ENCODE measurements around the gene ZNF615.
A peak's percentile ranks its signal among the peaks of the same experiment; 100 is the strongest.

Gene ZNF615

DNA sequence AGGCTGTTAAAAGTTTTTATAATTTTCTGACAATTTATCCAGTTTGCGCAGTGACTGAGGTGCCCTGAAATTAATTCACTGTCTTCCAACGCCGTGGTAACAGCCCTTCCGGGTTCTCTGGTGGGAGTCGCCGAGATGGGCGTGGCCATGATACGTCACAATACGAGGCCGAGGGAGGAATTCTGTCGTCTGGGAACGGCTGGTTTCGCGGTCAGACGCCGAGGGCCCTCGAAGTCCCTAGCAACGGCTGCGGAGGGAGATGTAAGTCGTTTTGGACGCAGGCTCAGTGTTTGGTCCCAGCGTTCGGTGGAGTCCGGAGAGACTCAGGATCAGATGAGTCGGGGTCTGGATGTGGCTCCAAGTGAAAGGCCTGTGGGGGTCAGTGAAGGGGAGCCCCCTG is 59.0 kb downstream of the ZNF615 start:
- Histone ChIP-seq H3K9ac (ENCODE audit: low read length) (no peak overlapping the region), H3K9me3 (ENCODE audit: control insufficient read depth, insufficient read depth, low read depth, low read length) (peaks cover 81% of the 10 kb centered on the region), H3K27ac (ENCODE audit: low read depth, low read length) (no peak overlapping the region), H3K36me3 (ENCODE audit: control insufficient read depth, insufficient read depth, low read length) (peaks cover 25% of the 10 kb centered on the region), H3K4me3 (ENCODE audit: low read depth, low read length) (no peak overlapping the region), H3K27me3 (ENCODE audit: control insufficient read depth, insufficient read depth, low read length) (no peaks in the 10 kb centered on the region), H3K4me1 (ENCODE audit: control insufficient read depth, insufficient read depth, low read length) (no peaks in the 10 kb centered on the region)

DNA sequence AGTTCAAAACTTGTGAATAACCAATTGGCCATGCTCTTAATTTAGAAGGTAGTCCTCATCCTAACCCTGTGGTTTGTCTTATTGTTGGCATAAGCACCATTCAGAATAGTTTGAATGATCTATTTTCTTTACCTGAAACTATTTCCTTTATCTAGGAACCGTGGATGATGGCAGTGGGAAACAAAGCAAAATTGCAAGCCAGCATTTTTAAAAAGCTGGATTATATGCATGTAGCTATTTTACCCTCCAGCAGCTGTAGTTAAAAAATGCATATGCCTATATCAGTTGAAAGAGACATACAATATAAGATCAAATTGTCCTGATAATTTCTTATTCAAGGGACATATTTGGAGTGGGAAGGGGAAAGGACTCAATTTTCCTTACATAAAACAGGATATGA is 61.4 kb downstream of the ZNF615 start:
- no peaks in the 10 kb centered on the region for H3K27me3 ChIP-seq (ENCODE audit: control insufficient read depth, insufficient read depth, low read length)
- H3K9ac ChIP-seq (ENCODE audit: low read length): no peak overlapping the region
- H3K9me3 ChIP-seq (ENCODE audit: control insufficient read depth, insufficient read depth, low read depth, low read length): peaks cover 93% of the 10 kb centered on the region
- no peak overlapping the region for H3K27ac ChIP-seq (ENCODE audit: low read depth, low read length)
- no peaks in the 10 kb centered on the region for H3K4me1 ChIP-seq (ENCODE audit: control insufficient read depth, insufficient read depth, low read length)
- peaks cover 48% of the 10 kb centered on the region for H3K36me3 ChIP-seq (ENCODE audit: control insufficient read depth, insufficient read depth, low read length)
- no peak overlapping the region for H3K4me3 ChIP-seq (ENCODE audit: low read depth, low read length)

DNA sequence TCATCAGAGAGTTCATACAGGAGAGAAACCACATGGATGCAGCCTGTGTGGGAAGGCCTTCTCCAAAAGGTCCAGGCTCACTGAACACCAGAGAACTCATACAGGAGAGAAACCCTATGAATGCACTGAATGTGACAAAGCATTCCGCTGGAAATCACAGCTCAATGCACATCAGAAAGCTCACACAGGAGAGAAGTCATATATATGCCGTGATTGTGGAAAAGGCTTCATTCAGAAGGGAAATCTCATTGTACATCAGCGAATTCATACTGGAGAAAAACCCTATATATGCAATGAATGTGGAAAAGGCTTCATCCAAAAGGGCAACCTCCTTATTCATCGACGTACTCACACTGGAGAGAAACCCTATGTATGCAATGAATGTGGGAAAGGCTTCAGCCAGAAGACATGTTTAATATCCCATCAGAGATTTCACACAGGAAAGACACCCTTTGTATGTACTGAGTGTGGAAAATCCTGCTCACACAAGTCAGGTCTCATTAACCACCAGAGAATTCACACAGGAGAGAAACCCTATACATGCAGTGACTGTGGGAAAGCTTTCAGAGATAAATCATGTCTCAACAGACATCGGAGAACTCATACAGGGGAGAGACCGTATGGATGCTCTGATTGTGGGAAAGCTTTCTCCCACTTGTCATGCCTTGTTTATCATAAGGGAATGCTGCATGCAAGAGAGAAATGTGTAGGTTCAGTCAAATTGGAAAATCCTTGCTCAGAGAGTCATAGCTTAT is 63.0 kb downstream of the ZNF615 start:
- no peak overlapping the region for H3K27ac ChIP-seq (ENCODE audit: low read depth, low read length)
- H3K9me3 ChIP-seq (ENCODE audit: control insufficient read depth, insufficient read depth, low read depth, low read length): peaks cover 95% of the 10 kb centered on the region
- no peaks in the 10 kb centered on the region for H3K27me3 ChIP-seq (ENCODE audit: control insufficient read depth, insufficient read depth, low read length)
- peaks cover 65% of the 10 kb centered on the region for H3K36me3 ChIP-seq (ENCODE audit: control insufficient read depth, insufficient read depth, low read length)
- H3K4me3 ChIP-seq (ENCODE audit: low read depth, low read length): peak overlapping the region; percentile 14; the same call in 1 of the 2 replicates
- no peak overlapping the region for H3K9ac ChIP-seq (ENCODE audit: low read length)
- no peaks in the 10 kb centered on the region for H3K4me1 ChIP-seq (ENCODE audit: control insufficient read depth, insufficient read depth, low read length)
